HFF-Myc (cell line): Measurements from ENCODE around the gene TBC1D23.

Experiments
- DNase-seq: peaks from one replicate; pipeline ENCODE4 v3.0.0-alpha.2; 2011; ENCODE audit warnings: low read depth; ENCODE audit errors: extremely low read depth
- H3K4me3 ChIP-seq: replicated peaks from 2 replicates; pipeline ENCODE4 v1.5.1; 2011; ENCODE audit warnings: low read depth, mild to moderate bottlenecking, control low read depth, low read length
- TF ChIP-seq, protein P1 (sequence below): IDR thresholded peaks from 2 replicates; pipeline ENCODE4 v1.5.1; 2012; ENCODE audit warnings: mild to moderate bottlenecking, low read depth, low read length, control low read depth; ENCODE audit errors: missing control alignments

The TBC1D23 gene

DNA sequence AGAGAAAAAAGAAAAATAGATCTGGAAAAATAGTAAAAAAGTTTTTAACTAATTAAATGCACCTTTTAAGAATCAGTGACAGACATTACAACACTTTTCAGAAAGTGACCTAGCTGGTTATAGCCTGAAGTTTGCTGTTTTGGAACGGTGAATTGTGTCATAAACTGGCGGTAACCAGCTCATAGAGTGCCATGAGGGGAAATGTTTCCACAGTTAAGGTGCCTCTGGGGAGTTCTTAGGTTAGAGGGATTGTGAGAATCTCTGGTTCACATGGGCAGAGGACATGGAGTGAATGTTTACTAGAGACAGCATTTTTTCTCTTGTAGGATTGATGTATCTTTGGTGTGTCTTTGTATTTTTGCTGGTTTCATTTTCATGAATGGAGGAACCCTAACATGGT, 2.8 kb downstream of the TBC1D23 start:
- no peak for DNase-seq
- no peak overlapping the region for H3K4me3 ChIP-seq
- TF ChIP-seq, protein P1, sequence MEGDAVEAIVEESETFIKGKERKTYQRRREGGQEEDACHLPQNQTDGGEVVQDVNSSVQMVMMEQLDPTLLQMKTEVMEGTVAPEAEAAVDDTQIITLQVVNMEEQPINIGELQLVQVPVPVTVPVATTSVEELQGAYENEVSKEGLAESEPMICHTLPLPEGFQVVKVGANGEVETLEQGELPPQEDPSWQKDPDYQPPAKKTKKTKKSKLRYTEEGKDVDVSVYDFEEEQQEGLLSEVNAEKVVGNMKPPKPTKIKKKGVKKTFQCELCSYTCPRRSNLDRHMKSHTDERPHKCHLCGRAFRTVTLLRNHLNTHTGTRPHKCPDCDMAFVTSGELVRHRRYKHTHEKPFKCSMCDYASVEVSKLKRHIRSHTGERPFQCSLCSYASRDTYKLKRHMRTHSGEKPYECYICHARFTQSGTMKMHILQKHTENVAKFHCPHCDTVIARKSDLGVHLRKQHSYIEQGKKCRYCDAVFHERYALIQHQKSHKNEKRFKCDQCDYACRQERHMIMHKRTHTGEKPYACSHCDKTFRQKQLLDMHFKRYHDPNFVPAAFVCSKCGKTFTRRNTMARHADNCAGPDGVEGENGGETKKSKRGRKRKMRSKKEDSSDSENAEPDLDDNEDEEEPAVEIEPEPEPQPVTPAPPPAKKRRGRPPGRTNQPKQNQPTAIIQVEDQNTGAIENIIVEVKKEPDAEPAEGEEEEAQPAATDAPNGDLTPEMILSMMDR = no peak

DNA sequence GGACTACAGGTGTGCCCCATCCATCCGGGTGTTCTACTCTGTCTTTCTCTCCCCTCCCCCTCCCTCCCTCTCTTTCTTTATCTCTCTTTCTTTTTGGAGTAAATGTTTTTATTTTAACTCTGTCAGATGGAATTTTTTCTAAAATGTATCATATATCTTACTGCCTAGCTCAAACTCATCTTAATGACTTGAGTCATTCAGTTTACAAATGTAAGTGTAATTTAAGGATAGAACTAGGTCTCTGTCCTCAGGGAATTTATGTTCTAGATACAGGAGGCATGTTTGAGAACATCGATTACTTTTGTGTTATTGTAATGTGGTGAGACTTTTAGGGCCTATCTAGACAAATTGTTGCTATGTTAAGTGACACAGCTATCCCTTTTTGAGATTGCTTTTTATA, 3.5 kb downstream of the TBC1D23 start:
- TF ChIP-seq, protein P1 = no peak
- DNase-seq = no peak
- no peak overlapping the region for H3K4me3 ChIP-seq

DNA sequence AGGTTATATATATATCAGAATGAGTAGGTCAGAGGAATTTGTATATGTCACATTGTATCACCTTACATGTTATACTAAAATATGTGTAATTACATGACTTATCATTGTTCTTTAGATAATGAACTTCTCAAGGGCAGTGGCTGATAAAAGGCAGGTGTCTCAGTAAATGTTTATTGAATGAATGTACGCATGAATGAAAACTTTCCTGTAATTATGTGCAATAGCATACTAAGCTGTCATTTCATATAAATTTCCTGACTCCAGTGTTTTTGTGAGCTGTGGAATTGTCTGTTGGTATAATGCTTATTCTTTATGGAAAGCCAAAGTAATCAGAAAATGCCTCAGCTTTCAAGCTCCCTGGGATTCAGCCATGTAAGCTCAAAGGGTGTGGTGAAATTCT, 4.2 kb downstream of the TBC1D23 start:
- no peak for DNase-seq
- no peak overlapping the region for H3K4me3 ChIP-seq
- TF ChIP-seq, protein P1 = no peak

DNA sequence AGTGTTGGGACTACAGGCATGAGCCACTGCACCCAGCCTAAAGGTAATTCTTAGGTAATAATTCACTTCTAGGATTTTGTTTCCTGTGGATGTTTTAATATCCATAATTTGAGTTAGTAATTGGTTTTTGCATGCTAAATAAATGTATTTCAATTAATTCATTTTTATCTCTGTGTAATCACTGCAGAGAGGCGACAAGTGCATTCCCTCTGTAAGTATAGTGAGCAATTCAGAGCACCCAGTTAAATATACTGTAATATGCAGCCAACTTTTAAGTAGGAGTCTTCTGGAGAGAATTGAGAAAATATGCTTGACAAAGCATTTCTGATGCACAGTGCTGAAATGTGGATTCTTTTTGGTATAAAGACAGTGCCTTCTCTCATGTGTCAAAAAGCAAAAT, 5.7 kb downstream of the TBC1D23 start:
- DNase-seq = no peak
- TF ChIP-seq, protein P1 = no peak
- H3K4me3 ChIP-seq = no peak overlapping the region

DNA sequence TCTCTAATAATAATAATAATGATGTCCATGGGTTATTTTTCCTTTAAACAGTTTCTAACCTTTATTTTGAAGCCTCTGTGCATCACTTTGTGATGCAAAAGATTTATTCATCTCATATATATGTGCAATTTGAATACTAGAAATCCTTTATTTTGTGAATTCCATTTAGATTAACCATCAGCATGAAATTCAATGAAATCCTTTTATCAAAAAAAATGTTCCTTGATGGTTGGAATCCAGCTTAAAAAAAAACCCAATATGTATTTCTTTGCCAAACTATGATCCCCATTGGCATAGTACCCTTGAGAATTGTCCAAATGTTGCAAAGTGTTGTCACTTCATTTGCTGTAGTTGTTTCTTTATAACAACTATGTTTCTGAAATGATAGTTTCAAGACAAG, 7.4 kb downstream of the TBC1D23 start:
- no peak for DNase-seq
- TF ChIP-seq, protein P1 = no peak
- no peak overlapping the region for H3K4me3 ChIP-seq

DNA sequence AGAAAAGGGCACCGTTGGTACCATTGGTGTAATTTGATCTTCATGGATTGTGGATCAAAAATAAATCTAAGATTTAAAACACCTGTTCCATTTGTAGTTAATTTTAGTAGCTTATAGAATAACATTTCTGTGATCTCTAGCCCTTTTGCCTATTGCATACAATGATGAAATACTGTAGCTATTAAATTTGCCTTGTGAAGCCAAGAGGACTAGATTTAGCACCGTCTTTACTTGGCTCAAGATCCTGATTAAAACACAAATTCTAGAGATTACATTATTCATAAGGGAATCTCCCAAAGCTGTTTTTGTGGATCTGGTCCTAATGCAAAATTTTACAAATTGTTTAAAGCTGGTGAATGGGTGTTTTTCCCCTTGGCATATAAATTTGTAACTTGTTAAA, 8.2 kb downstream of the TBC1D23 start:
- no peak for DNase-seq
- TF ChIP-seq, protein P1 = no peak
- H3K4me3 ChIP-seq = no peak overlapping the region
